WERI-Rb-1 (cell line): Measurements from ENCODE around the gene KCNJ2.

Source experiments
- DNase-seq: peaks from one replicate; pipeline ENCODE4 v3.0.0-alpha.2; 2020
- H3K27ac ChIP-seq: fragments of 250-450 bp; sonication (Bioruptor Pico); 2 replicates; pipeline ENCODE4 v1.5.1; 2020; ENCODE audit warnings: mild to moderate bottlenecking, moderate library complexity
- H3K27me3 ChIP-seq: fragments of 250-450 bp; sonication (Bioruptor Pico); 2 replicates; pipeline ENCODE4 v1.5.1; 2021; ENCODE audit warnings: mild to moderate bottlenecking, low read depth, moderate library complexity; ENCODE audit not compliant: insufficient read depth, severe bottlenecking
- H3K36me3 ChIP-seq: fragments of 250-450 bp; sonication (Bioruptor Pico); 2 replicates; pipeline ENCODE4 v1.5.1; 2020; ENCODE audit warnings: mild to moderate bottlenecking, moderate library complexity
- H3K4me3 ChIP-seq: 2 replicates; pipeline ENCODE4 v1.5.1; 2011; ENCODE audit warnings: low read depth, mild to moderate bottlenecking, control low read depth, low read length
- H3K9me3 ChIP-seq: fragments of 250-450 bp; sonication (Bioruptor Pico); 2 replicates; pipeline ENCODE4 v1.5.1; 2021; ENCODE audit warnings: mild to moderate bottlenecking, moderate library complexity; ENCODE audit not compliant: severe bottlenecking
- TF ChIP-seq, protein P1 (sequence below): IDR thresholded peaks from 2 replicates; pipeline ENCODE4 v1.5.1; 2011; ENCODE audit warnings: low read depth, mild to moderate bottlenecking, control low read depth, inconsistent platforms, low read length

The KCNJ2 gene

DNA sequence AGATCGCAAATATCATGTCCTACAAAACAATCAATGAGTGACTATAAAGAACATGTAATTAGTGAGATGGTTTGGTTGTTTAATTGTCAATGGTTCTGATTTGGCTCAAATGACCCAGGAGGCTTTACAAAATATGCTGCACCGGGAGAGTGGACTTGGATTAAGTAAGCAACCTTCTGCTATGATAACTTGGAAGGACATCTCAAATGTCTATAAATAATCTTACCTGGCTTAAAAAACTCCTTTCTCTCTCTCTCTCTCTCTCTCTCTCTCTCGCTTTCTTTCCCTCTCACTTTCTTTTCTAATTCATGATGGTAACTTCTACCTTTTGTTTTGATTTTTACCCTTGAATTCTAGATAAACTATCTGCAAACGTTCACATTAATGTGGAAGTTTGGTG is 14.2 kb downstream of the KCNJ2 start:
- no peak for DNase-seq

DNA sequence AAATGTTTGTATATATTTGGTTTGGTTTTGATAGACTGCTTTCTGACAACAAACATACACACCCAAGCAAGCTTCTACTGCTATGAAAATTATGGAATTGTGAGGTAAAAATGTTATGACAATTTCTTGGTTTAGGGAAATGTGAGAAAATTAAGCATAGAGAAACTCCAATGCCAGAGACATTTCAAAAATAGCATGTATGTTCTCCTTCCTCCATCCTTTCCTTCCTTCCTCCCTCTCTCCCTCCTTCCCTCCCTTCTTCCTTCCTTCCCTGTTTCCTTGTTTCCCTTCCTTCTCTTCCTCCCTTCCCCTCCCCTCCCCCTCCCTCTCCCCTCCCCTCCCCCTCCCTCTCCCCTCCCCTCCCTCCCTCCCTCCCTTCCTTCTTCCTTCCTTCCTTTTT is 14.9 kb downstream of the KCNJ2 start:
- TF ChIP-seq, protein P1, sequence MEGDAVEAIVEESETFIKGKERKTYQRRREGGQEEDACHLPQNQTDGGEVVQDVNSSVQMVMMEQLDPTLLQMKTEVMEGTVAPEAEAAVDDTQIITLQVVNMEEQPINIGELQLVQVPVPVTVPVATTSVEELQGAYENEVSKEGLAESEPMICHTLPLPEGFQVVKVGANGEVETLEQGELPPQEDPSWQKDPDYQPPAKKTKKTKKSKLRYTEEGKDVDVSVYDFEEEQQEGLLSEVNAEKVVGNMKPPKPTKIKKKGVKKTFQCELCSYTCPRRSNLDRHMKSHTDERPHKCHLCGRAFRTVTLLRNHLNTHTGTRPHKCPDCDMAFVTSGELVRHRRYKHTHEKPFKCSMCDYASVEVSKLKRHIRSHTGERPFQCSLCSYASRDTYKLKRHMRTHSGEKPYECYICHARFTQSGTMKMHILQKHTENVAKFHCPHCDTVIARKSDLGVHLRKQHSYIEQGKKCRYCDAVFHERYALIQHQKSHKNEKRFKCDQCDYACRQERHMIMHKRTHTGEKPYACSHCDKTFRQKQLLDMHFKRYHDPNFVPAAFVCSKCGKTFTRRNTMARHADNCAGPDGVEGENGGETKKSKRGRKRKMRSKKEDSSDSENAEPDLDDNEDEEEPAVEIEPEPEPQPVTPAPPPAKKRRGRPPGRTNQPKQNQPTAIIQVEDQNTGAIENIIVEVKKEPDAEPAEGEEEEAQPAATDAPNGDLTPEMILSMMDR = no peak
- no peak for DNase-seq
- H3K36me3 ChIP-seq = peaks cover 15% of the 10 kb centered on the region
- no peak overlapping the region for H3K4me3 ChIP-seq
- H3K27me3 ChIP-seq = no peaks in the 10 kb centered on the region
- H3K9me3 ChIP-seq = no peaks in the 10 kb centered on the region
- no peak overlapping the region for H3K27ac ChIP-seq

More for the DNA sequence above, 14.2 kb downstream of the KCNJ2 start:
- H3K27ac ChIP-seq = no peak overlapping the region
- TF ChIP-seq, protein P1 = no peak
- no peak overlapping the region for H3K4me3 ChIP-seq
- no peaks in the 10 kb centered on the region for H3K27me3 ChIP-seq
- H3K36me3 ChIP-seq = peaks cover 18% of the 10 kb centered on the region
- H3K9me3 ChIP-seq = no peaks in the 10 kb centered on the region

DNA sequence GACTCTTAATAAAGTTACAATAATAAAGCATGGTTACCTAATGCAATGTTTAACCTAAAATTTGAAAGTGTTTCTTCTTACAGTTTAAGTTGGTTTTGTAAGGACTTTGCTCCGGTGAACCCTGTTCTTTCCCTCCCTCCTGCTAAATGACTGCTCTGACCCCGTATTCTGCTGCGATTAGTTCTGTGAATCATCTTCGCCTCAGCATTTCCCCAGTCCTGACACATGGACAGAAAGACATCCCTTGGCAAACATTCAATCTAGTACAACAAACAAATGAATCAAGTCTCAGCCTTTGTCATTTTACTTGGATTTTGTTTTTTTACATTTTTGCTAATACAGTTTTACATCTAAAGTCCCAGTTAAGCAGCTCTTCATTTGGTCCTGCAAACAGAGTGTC is 15.4 kb downstream of the KCNJ2 start:
- no peak overlapping the region for H3K4me3 ChIP-seq
- H3K27ac ChIP-seq = no peak overlapping the region
- H3K9me3 ChIP-seq = no peaks in the 10 kb centered on the region
- TF ChIP-seq, protein P1 = no peak
- H3K27me3 ChIP-seq = no peaks in the 10 kb centered on the region
- no peak for DNase-seq
- H3K36me3 ChIP-seq = peaks cover 10% of the 10 kb centered on the region

DNA sequence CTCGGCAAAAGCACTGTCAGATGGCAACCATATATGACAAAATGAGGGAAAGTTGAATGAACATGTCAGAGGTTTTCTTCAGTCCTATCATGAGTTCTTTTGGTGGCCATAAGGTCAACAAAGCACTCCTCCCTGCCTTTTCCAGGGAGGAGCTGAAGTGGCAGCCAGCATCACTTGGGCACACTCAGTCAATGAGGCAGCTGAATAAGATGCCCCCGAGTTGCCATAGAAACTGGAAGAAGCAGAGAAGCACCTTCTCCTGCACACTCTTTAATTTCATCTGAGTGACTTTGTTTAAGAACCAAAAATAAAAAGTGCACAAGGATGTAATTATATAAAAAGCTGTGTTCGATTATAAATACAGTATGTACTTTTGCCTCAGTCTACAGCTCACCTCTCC is 16.0 kb downstream of the KCNJ2 start:
- Histone ChIP-seq H3K27me3 (no peaks in the 10 kb centered on the region), H3K36me3 (peaks cover 6% of the 10 kb centered on the region; the same call in 1 of the 2 replicates), H3K9me3 (no peaks in the 10 kb centered on the region), H3K4me3 (no peak overlapping the region), H3K27ac (no peak overlapping the region)
- DNase-seq = no peak
- TF ChIP-seq, protein P1 = no peak

DNA sequence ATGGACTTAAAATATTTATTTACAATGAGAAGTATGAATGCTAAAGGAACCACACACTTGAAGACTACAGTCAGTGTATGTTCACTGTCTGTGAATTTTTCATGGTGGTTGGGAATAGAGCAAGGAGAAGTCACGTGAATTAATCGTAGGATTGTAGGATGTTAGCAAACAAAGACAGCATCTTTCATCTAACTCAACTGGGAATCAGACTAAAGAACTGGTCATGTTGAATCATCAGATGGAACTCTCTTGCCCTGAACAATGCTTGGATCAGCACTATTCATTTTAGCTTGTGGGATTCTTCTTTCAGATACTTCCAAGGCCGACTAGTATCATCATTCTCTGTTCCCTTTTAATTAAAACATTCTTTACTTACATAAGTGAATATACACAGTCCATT is 18.1 kb downstream of the KCNJ2 start:
- H3K27ac ChIP-seq = no peak overlapping the region
- no peak for DNase-seq
- peaks cover 4% of the 10 kb centered on the region; the same call in 1 of the 2 replicates for H3K36me3 ChIP-seq
- TF ChIP-seq, protein P1 = no peak
- no peaks in the 10 kb centered on the region for H3K9me3 ChIP-seq
- H3K27me3 ChIP-seq = no peaks in the 10 kb centered on the region
- H3K4me3 ChIP-seq = no peak overlapping the region
